Measurements from ENCODE around the gene LRRC4B. TPM values are rescaled to one million over a fixed set of nuclear protein-coding genes. Genes with fewer than 3 reads are reported as not detected.
"Not testable (repeated sequence)": the region's sequence is repeated elsewhere in the genome, so short reads cannot be mapped to it uniquely, and the experiment has no call there.

LRRC4B gene
- total RNA-seq, 1 donor from 2014 or later = 78.3 TPM

GRCh38 chr19:50476224-50476906 lies 91.9 kb downstream of the LRRC4B start, which contains the start of the genes EMC10 and GARIN5A:
TSS of gene EMC10 (plus strand) at chr19:50476507. CDS start at chr19:50476545, 38 bp downstream.
TSS of gene GARIN5A (minus strand) at chr19:50476848. CDS start at chr19:50476388, 460 bp downstream.
- FAIRE-seq = no peak
- DNase-seq (ENCODE audit: low spot score in 2 of 2) = peak; percentile 96 to 100

DNA sequence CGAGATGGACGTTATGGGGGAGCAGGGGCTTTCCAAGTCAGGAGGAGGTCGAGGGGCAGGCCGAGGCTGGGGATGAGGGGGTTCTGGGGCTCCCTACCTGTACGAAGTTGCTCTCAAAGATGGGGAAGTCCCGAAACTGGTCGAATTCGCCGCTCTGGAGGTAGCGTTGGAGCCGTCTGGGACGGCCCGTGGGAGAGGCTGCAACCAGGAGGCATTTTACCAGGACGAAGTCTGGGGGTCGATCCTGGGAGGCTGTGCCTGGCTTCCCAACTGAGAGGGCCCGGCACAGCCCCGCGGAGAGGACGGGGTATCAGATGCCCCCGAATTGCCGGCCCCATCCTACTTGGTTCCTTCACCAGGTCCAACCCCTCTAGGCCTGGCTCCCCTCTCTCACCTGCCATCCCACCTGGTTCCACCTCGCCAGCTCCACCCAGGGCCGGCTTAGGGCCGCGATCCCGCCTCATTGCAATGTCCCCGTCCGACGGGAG lies 92.5 kb downstream of the LRRC4B start:
- FAIRE-seq (no peak), DNase-seq (ENCODE audit: low spot score in 2 of 2) (no peak)

- no peak for DNase-seq (ENCODE audit: low spot score in 2 of 2)
- FAIRE-seq = no peak
These were observed 93.1 kb downstream of the LRRC4B start for GRCh38 chr19:50475101-50475568.

- not testable (repeated sequence) for DNase-seq (ENCODE audit: low spot score in 2 of 2); FAIRE-seq
These were observed 94.9 kb downstream of the LRRC4B start for GRCh38 chr19:50473336-50473735.

- DNase-seq (ENCODE audit: low spot score in 2 of 2) (no peak), FAIRE-seq (no peak)
These were observed 99.4 kb downstream of the LRRC4B start for GRCh38 chr19:50468818-50469217.

- FAIRE-seq (no peak), DNase-seq (ENCODE audit: low spot score in 2 of 2) (no peak)
These were observed 100.7 kb downstream of the LRRC4B start for GRCh38 chr19:50467566-50467965.

Other genes with a start within 250 kb of the LRRC4B start
- gene KCNC3, start 239.1 kb downstream of the LRRC4B start, total RNA-seq = 1.2 TPM
- not detected for gene NAPSA, start 202.8 kb downstream of the LRRC4B start, total RNA-seq
- gene NR1H2, start 192.0 kb downstream of the LRRC4B start, total RNA-seq = 15.1 TPM
- 12.6 TPM for gene POLD1, start 184.1 kb downstream of the LRRC4B start, total RNA-seq
- gene SPIB, start 149.5 kb downstream of the LRRC4B start, total RNA-seq = under 0.01 TPM
- gene MYBPC2, start 135.5 kb downstream of the LRRC4B start, total RNA-seq = not detected
- gene EMC10, start 91.9 kb downstream of the LRRC4B start, total RNA-seq = 53.4 TPM
- gene GARIN5A, start 91.6 kb downstream of the LRRC4B start, total RNA-seq = 2.0 TPM
- 6.9 TPM for gene JOSD2, start 57.2 kb downstream of the LRRC4B start, total RNA-seq
- 0.82 TPM for gene ASPDH, start 54.5 kb downstream of the LRRC4B start, total RNA-seq
- gene SYT3, start 71.4 kb upstream of the LRRC4B start, total RNA-seq = 20.4 TPM
- gene C19orf81, start 81.0 kb upstream of the LRRC4B start, total RNA-seq = not detected
- gene SHANK1, start 151.4 kb upstream of the LRRC4B start, total RNA-seq = 18.3 TPM
- gene CLEC11A, start 154.9 kb upstream of the LRRC4B start, total RNA-seq = 2.4 TPM
- not detected for gene GPR32, start 202.0 kb upstream of the LRRC4B start, total RNA-seq
- gene ACP4, start 222.0 kb upstream of the LRRC4B start, total RNA-seq = not detected

All from frontal cortex (tissue), 4 donors.